HG02973 (cell line): ENCODE measurements around the gene PRMT6.
"Not testable (repeated sequence)": the region's sequence is repeated elsewhere in the genome, so short reads cannot be mapped to it uniquely, and the experiment has no call there.

Source experiments
- ATAC-seq: cut with Tn5 transposase; IDR thresholded peaks from one replicate; pipeline ENCODE4 v1.9.1; 2021; ENCODE audit warnings: moderate library complexity; ENCODE audit not compliant: unreplicated experiment

The PRMT6 gene

GRCh38 chr1:107091418-107091817 lies 34.9 kb downstream of the PRMT6 start:
- no peak for ATAC-seq

GRCh38 chr1:107093395-107093794 lies 36.9 kb downstream of the PRMT6 start:
- ATAC-seq, result not testable (repeated sequence)

GRCh38 chr1:107095647-107096046 lies 39.2 kb downstream of the PRMT6 start:
- ATAC-seq, result no peak

- no peak for ATAC-seq
Observed at GRCh38 chr1:107096690-107097089, 40.2 kb downstream of the PRMT6 start.

GRCh38 chr1:107098961-107099360 lies 42.5 kb downstream of the PRMT6 start:
- ATAC-seq, result no peak

GRCh38 chr1:107100331-107100984 lies 44.0 kb downstream of the PRMT6 start:
- no peak for ATAC-seq

- no peak for ATAC-seq
Observed at GRCh38 chr1:107105914-107106313, 49.4 kb downstream of the PRMT6 start.
